ENCODE results near the gene NPR3. TPM values are rescaled to one million over a fixed set of nuclear protein-coding genes. Genes with fewer than 3 reads are reported as not detected.

The NPR3 gene
- total RNA-seq, 2 experiments from 2014 or later, result 0.05 to 0.16 TPM

DNA sequence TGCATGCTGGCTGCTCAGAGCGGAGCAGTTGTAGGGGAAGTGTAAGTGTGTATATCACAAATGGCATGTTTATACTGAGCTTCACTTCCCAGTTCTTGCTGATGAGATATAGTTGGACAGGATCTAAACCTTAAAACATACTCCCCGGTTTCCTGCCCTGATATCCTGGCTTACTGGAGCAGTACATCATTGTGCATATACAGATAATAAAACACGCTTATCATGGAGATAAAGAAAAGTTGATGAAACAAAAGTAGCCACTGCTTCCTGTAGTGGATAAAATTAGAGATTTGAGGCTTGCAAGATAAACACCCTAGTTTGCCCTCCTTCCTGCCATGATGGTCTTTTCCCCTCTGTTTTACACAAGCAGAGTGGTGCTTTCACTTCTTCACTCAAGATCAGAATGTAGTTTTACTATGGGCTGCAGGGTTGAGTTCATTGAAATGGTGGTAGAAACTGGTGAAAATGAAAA is 15.0 kb downstream of the NPR3 start:
- no peak for DNase-seq
- no peak for ATAC-seq
- ChIA-PET CTCF (no interaction called here), POLR2A (no interaction called here)
- TF ChIP-seq, protein P1, sequence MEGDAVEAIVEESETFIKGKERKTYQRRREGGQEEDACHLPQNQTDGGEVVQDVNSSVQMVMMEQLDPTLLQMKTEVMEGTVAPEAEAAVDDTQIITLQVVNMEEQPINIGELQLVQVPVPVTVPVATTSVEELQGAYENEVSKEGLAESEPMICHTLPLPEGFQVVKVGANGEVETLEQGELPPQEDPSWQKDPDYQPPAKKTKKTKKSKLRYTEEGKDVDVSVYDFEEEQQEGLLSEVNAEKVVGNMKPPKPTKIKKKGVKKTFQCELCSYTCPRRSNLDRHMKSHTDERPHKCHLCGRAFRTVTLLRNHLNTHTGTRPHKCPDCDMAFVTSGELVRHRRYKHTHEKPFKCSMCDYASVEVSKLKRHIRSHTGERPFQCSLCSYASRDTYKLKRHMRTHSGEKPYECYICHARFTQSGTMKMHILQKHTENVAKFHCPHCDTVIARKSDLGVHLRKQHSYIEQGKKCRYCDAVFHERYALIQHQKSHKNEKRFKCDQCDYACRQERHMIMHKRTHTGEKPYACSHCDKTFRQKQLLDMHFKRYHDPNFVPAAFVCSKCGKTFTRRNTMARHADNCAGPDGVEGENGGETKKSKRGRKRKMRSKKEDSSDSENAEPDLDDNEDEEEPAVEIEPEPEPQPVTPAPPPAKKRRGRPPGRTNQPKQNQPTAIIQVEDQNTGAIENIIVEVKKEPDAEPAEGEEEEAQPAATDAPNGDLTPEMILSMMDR (IDR thresholded peaks at IDR 0.05), result no peak
- Mint-ChIP-seq H3K4me3 (no peak overlapping the region), H3K4me1 (ENCODE audit: low read depth) (peaks cover 2% of the 10 kb centered on the region), H3K27me3 (no peaks in the 10 kb centered on the region), H3K27ac (no peak overlapping the region), H3K9me3 (no peaks in the 10 kb centered on the region), H3K36me3 (ENCODE audit: low read depth) (no peaks in the 10 kb centered on the region)
- intact Hi-C loops (cut with micrococcal nuclease), result no loop called here

DNA sequence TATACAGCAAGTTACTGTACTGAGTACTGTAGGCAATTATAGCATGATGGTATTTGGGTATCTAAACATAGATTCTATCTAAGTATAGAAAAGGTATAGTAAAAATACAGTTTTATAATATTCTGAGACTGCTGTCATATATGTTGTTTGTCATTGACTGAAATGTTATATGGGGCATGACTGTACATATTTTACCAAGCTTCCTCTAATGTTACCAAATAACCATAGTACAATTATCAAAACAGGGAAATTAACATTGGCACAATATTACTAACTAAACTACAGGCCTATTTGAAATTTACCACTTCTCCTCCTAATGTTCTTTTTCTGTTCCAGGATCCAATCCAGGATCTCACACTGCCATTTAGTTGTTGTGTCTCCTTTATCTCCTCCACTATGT is 18.5 kb downstream of the NPR3 start:
- POLR2A ChIA-PET, result no interaction called here
- H3K9me3 Mint-ChIP-seq, result no peaks in the 10 kb centered on the region
- no peak for ATAC-seq

DNA sequence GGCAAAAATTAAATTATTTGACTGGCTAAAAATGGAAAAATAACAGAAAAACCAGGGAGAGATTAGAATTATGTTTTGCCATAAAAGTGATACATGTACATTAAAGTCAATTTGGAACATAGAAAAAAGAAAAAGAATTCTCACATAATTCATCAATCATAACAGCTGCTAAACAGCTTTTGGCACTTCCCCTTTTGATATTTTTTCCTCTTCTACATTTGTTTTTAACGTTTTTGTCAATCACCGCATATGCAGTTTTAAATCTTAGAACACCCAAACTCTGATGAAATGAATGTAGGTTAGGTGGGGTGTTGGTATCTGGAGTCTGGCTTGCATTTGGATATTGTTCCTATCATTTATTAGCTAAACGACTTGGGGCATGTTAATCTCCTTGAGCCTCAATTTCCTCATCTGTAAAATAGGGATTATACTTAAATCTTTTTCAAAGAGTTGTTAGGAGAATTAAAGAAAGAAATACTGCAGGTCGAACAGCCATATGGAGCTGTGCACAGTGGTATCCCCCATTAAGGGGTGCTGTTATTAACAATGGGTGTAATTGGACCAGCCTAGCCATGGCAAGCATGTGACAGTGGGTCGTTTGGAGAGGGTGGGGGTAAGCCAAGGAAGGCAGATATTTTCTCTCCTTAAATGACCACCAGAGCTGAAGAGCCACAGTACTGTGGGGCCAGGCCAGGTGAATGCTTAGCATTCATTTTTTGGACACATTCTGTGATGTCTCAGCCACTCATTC is 22.6 kb downstream of the NPR3 start:
- H3K36me3 Mint-ChIP-seq (ENCODE audit: low read depth), result no peaks in the 10 kb centered on the region
- TF ChIP-seq, protein P1 (IDR thresholded peaks at IDR 0.05), result no peak
- intact Hi-C loops (cut with micrococcal nuclease), result no loop called here
- no peak overlapping the region for H3K27ac Mint-ChIP-seq
- ChIA-PET POLR2A (no interaction called here), CTCF (interaction anchor here (1.1 kb wide), 1 partner anchor 26 kb away, joined by 3 read pairs; no protein-coding TSS in a partner anchor)
- H3K9me3 Mint-ChIP-seq, result no peaks in the 10 kb centered on the region
- no peak for DNase-seq
- no peak overlapping the region for H3K4me3 Mint-ChIP-seq
- H3K4me1 Mint-ChIP-seq (ENCODE audit: low read depth), result no peaks in the 10 kb centered on the region
- ATAC-seq, result no peak
- peaks cover 3% of the 10 kb centered on the region for H3K27me3 Mint-ChIP-seq

More for the DNA sequence above, 18.5 kb downstream of the NPR3 start:
- Mint-ChIP-seq H3K27me3 (no peaks in the 10 kb centered on the region), H3K27ac (no peak overlapping the region), H3K4me1 (ENCODE audit: low read depth) (peaks cover 2% of the 10 kb centered on the region), H3K36me3 (ENCODE audit: low read depth) (no peaks in the 10 kb centered on the region), H3K4me3 (no peak overlapping the region)
- TF ChIP-seq, protein P1 (IDR thresholded peaks at IDR 0.05), result no peak
- intact Hi-C loops (cut with micrococcal nuclease), result no loop called here
- CTCF ChIA-PET, result no interaction called here
- DNase-seq, result no peak

DNA sequence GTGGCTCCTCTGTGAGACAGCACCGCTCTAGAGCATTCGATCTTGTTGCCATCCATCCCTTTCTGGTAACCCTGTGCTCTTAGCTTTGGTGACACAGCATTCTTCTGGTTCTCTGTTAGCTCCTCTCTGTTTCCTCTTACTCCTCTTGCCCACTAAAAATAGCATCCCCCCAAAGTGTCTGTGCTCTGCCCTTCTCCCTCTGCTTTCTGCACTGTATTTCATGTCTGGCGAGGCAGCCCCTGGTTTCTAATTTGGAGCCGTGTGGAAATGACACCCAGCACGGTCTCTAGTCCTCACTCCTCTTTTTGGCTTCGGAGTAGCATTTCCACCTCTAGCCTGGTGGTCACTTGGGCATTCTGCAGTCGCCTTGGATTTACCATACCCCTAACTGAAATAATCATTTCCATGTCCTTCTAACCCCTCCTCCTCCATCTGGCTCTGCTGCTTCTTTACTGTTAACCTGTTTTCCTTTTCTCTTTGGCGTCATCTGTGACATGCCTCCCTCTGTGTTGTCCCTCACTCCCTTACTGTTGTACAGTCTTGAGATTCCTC is 23.8 kb downstream of the NPR3 start:
- intact Hi-C loops (cut with micrococcal nuclease), result no loop called here
- H3K4me1 Mint-ChIP-seq (ENCODE audit: low read depth), result no peaks in the 10 kb centered on the region
- no peak overlapping the region for H3K4me3 Mint-ChIP-seq
- no peak for DNase-seq
- no peaks in the 10 kb centered on the region for H3K9me3 Mint-ChIP-seq
- H3K27ac Mint-ChIP-seq, result no peak overlapping the region
- ChIA-PET POLR2A (no interaction called here), CTCF (no interaction called here)
- TF ChIP-seq, protein P1 (IDR thresholded peaks at IDR 0.05), result no peak
- peaks cover 3% of the 10 kb centered on the region for H3K27me3 Mint-ChIP-seq
- ATAC-seq, result no peak
- no peaks in the 10 kb centered on the region for H3K36me3 Mint-ChIP-seq (ENCODE audit: low read depth)

DNA sequence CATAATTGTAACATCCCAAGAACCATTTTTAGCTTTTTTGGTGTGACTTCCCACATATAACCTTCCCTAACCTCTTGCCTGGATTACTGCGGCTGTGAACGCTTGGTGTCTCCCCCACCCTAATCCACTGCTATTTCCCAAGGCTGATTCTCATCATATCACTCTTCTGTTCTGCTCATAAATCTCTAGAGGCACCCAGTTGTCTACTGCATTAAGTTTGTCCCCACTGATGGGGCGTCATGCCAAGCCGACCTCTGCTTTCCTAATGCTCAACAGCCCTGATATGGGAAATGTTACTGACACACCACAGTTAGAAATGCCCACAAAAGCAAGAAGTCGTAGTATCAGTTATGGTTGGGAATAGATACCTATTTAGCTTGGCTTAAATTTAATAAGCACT is 24.4 kb downstream of the NPR3 start:
- DNase-seq (no peak), ATAC-seq (no peak)
- ChIA-PET POLR2A (no interaction called here), CTCF (no interaction called here)
- H3K27ac Mint-ChIP-seq, result no peak overlapping the region
- H3K4me3 Mint-ChIP-seq, result no peak overlapping the region
- H3K4me1 Mint-ChIP-seq (ENCODE audit: low read depth), result no peaks in the 10 kb centered on the region
- TF ChIP-seq, protein P1 (IDR thresholded peaks at IDR 0.05), result no peak
- intact Hi-C loops (cut with micrococcal nuclease), result no loop called here
- H3K27me3 Mint-ChIP-seq, result peaks cover 3% of the 10 kb centered on the region
- H3K9me3 Mint-ChIP-seq, result no peaks in the 10 kb centered on the region
- H3K36me3 Mint-ChIP-seq (ENCODE audit: low read depth), result no peaks in the 10 kb centered on the region
